Activated CD8-positive, alpha-beta memory T cell treated with anti-CD3 and anti-CD28 coated beads for 4 hours (primary cell): Measurements from ENCODE around the gene RGS7BP.

Experiments
- DNase-seq, 2 donors: peaks; one replicate each; pipeline ENCODE4 v3.0.0-alpha.2; 2020; ENCODE audit warnings: low read depth in 2 of 2

The RGS7BP gene

DNA sequence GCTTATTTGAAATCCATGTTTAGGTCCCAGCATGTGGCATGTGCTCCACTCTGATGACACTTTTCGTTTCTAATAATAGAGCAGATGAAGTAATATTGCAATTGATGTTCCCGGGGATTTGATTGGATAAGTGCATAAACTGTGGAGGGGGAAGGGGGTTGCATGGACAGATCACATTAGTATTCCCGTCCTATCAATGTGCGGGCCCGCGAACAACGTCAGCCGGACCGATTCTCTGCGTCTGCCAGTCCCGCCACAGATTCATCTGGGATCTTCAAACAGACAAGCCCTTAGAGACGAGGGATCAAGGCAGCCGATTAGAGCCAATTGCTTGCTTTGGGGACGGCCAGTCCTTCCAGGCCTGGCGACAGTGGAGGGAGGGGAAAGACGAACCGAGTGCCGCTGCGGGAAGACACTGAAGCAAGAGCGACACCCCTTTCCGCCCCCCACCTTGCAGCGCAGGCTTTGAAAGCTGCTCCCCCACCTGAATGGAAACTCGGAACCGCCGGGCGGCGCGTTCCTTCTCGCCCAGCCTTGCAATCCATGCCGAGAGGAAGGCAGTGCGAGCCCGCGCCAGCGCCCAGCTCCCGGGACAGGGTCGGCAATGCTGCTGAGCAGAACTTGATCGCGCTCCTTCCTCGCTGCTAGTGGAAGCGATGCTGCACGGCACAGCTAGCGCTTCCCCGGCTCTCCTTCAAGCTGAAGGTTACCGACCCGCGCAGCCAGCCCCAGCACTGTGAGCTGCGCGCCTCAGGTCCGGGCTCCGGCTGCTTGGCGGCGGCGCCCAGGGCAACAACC lies at the start of gene RGS7BP:
Gene RGS7BP (plus strand): TSS at position 247 of the 798 bp plus-strand sequence. CDS start 610 bp downstream, outside the sequence.
- DNase-seq, result no peak

DNA sequence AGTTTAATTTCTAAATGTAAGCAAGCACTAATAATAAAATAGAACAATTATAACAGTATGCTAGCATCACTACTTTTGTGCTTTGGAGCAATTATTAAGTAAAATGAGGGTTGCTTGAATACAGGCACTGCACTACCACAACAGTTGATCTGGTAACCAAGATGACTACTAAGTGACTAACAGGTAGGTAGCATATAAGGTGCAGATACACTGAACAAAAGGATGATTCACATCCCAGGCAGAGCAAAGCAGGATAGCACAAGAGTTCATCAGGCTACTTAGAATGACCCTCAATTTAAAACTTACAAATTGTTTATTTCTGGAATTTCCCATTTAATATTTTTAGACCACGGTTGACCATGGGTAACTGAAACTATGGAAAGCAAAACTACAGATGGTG lies 48.0 kb upstream of the RGS7BP start:
- no peak for DNase-seq

DNA sequence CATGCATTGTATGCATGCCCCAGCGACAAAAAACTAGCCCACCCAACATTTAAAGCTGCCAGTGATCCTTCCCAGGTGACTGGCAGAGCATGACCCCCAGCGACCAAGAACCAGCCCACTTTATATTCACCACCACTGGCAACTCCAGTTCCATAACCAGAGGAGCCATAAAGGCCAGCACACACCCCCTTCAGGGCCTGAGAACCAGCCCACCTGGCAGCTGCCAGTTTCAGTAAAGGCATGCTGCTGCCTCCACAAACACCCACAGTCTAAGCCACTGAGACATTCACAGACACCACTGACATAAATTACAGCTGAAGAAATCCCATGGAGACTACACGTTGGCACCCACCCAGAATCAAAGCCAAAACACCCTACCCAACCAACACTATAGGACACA lies 46.9 kb upstream of the RGS7BP start:
- no peak for DNase-seq

DNA sequence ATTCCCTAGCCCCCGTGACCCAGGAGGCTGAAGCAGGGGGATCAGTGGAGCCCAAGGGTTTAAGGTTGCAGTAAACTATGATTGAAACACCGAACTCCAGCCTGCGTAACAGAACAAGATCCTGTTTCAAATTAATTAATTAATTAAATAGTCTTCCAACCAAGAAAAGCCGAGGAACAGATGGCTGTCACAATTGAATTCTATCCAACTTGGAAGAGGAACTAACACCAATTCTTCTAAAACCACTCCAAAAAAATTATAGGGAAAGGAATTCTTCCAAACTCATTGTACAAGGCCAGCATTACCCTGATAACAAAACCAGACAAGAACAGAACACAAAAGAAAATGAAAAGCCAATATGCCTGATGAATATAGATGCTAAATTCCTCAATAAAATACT lies 43.4 kb upstream of the RGS7BP start:
- DNase-seq, result no peak

DNA sequence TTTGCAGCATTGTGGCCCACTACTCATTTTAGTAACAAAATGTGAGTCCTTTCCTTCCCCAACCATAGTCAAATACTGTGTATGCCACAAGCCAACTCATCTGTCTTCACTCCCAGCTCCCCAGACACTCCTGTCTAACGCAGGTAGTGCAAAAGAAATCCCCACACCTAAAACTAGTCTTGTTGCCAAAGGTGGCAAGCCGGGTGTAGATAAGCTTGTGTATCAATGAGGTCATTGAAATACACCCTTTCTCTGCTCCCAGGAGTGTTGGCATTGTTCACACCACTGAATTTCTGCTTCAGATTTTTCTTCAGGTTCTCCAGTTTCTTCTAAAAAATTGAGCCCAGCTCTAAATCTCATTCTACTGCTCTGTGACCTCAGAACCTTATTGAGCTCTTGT lies 19.7 kb upstream of the RGS7BP start:
- no peak for DNase-seq

DNA sequence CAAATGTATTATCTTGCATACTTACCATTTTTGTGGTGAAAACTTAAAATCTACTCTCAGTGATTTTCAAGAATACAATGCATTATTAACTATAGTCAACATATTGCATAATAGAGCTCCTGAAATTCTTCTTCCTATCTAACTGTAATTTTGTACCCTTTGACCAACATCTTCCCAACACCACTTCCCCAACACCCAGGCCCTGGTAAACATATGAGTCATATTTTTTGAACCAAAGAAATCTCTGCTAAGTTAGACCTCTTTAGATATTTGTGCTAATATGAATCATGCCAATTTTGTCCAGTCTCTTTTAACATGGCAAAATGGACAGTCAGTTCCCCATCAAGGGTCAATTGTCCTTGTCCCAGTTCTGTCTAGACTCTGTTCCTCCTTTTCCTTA lies 18.5 kb upstream of the RGS7BP start:
- no peak for DNase-seq

DNA sequence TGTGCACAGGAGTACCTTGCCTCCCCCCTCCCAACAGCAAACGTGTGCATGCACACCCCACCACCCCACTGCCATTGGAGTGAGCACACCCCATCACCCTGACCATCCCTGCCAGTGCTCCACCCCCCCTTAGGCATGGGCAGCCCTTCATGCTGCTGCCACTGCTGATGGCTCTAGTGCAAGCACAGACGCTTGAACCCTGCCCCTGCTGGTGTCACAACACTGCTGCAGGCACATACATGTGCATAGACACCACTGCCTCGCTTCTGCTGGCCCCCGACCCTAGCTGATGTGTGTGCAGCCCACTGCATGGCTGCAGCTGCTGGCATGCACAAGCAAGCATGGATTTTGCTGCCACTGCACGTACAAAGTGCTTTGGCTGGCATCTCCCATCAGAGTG lies 16.0 kb upstream of the RGS7BP start:
- DNase-seq, result no peak

DNA sequence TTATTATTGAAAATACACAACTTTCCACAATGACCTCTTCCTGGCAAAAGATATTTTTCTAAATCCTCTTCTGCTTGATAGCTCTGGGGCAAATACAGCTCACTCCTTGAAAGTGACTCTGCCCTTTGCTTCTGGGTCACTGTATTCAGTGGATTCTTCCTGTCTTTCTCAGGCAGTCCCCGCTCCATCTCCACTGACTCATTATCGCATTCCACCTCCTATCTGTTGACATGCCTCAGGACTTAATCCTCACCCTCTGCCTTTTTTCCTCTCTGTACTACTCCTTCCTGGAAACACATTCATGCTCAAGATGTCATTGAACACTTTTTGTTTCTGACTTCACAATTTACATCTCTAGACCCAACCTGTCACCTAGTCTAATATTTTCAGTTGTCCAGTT lies 8.4 kb upstream of the RGS7BP start:
- DNase-seq, result no peak

DNA sequence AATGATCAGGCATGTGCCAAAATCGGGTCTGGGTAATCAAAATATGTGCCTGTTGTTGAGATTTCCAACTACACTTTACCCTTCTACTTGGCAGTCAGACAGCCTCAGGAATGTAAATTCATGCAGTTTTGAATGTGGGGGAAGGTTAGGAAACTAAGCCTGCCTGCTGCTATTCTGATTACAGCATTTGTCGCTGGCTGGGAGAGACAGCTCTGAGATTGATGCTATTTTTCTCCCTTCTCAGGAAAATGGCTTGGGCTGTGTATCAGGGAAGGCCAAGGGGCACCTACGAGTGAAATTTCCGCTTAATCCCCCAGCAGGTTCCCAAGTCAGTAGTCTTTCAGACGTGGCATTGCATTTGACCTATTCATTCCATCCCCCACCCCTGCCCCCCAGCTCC lies 3.6 kb upstream of the RGS7BP start:
- DNase-seq, result no peak

DNA sequence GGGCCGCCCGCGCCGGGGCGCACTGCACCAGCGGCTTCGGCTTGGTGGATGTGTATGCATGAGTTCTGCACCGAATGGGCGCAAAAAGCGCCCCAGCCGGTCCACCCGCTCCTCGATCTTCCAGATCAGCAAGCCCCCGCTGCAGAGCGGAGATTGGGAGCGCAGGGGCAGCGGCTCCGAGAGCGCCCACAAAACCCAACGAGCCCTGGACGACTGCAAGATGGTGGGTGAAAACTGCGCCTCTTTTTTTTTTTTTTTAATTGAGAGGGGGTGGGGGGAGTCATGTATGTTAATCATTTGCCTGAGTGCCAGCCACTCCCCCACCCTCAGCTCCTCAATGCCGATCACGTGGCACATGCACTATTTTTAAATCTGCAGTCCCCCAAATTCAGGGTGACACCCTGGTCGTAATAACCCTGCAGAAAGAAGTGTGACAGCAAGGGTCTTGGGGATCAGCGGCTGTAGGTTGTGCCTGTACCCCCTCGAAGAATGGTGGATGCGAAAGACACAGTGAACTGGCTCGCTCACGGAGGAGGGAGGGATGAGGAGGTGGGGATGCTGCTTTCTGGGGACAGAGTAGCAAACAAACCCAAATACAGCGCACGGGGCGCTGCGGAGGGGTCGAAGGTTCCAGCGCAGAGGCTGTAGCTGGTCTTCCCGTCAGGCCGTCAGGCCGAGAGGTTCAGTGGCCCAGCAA lies 900 bp downstream of the RGS7BP start:
- DNase-seq, result no peak

DNA sequence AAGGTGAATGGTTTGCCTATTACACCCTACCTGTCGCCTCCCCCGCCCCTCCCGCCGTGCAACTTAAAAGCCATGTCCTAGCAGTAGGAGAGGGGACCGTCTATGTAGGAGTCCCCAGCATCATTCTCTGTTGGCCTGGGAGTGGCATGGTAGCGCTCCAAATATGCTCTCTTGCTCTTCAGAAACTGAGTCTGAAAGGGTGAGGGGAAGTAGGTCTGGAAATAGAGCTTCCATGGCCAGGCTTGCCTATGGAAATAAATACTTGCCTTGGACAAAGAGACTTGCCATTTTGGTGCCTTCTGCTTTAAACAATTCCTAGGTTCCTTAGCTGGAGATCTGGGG lies 1.4 kb downstream of the RGS7BP start:
- DNase-seq, result no peak

DNA sequence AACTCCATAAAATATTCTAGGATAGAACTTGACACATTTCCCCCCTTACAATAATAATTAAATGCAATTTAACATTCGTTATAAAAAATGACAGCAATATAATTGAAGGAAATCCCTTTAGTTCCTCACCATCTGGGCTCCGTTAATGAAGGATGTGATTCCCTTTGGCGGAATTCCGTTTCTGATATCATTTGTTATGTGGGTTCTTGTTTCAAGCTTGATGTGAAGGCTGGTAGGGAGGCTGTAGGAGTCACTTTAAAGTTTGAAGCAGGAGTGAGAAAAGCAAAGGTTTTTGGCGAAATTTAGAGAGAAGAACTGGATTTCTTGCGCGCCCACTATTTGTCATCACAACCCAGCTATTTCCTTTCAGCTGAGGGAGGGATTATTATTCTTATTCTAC lies 4.0 kb downstream of the RGS7BP start:
- no peak for DNase-seq

DNA sequence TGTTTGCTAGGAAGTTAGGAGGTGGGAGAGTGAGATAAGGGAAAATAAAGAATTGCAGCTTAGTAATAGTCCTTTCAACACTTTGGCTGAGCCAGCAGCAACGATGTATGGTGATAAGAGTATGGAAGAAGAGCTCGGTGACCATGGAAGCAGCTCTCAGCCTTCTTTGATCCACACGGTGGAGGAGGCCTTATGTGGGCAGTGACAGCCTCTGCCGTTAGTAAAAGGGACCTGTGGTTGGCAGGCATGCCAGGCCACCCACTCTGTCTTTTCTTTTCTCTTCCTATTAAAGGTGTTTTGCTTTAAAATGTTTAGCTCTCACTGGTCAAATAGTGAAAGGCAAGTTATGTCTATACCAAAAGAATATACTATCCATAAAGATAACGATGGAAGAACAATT lies 7.7 kb downstream of the RGS7BP start:
- no peak for DNase-seq

DNA sequence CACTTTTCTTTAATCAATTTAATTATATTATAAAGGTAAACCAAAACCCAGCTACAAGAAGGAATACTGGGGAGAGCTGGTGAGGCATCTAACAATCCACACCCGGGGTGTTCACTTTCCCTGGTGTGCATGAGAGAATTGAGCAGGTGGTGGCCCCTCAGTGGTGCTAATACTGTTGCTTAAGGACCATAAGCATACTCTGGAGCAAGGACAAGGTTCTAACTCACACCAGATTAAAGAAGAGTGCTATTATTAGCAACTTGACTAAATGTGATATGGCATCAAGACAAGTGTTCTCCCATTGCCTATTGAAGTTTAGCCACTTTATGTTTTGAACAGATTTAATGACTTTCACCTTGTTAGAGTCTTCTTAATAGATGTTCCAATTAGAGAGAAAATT lies 8.8 kb downstream of the RGS7BP start:
- DNase-seq, result no peak

DNA sequence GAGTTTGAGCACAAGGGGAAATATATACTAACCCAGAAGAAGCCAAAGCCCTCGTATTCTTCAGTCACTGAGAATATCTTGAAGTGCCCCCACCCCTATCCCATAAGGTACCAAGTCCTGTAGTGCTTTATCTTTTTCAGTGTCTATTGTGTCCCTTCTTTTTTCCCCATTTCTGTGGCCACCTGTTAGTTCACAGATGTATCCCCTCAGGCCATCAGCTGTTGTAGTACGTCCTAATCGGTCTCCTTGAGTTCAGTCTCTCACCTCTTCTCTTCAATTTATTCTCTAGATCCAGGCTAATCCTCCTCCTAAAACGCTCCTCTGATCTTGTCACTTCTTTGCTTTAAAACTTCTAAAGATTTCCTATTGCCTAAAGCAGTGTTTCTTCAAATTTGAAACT lies 10.4 kb downstream of the RGS7BP start:
- no peak for DNase-seq

DNA sequence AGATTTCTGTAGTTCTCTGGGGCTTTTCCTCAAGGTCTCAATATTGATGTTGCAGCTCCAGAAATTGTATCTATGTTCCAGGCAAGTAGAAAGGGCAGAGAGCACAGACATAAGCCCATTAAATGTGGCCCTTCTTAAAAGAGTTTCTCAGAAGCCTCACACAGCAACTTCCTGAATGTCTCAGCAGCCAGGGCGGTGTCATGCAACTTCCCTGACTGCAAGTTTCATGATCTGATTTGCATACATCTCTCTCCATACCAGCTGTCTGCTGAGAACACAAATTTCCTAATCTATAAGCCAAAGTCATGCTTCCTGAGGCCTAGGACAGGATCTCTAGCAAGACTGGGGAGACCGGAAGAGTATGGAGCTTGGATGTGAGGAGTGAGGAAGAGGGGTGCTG lies 13.0 kb downstream of the RGS7BP start:
- DNase-seq, result no peak

DNA sequence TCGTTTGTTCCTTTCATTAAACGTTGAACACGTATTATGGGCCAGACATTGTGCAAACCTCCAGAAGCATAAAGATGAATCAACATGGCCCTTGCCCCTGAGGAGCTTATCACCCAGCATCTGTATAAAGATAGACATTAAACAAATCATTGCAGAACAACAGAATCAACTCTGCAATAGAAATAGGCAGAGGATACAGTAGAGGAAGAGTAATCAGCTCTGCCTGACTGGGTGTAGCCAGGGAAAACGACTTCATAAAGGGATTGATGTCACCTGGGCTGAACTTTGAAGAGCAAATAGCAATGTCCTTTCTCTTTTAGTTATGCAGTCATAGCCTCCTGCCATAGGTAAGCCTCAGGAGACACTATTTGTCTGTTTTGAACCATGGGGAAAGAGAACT lies 13.4 kb downstream of the RGS7BP start:
- DNase-seq, result no peak

DNA sequence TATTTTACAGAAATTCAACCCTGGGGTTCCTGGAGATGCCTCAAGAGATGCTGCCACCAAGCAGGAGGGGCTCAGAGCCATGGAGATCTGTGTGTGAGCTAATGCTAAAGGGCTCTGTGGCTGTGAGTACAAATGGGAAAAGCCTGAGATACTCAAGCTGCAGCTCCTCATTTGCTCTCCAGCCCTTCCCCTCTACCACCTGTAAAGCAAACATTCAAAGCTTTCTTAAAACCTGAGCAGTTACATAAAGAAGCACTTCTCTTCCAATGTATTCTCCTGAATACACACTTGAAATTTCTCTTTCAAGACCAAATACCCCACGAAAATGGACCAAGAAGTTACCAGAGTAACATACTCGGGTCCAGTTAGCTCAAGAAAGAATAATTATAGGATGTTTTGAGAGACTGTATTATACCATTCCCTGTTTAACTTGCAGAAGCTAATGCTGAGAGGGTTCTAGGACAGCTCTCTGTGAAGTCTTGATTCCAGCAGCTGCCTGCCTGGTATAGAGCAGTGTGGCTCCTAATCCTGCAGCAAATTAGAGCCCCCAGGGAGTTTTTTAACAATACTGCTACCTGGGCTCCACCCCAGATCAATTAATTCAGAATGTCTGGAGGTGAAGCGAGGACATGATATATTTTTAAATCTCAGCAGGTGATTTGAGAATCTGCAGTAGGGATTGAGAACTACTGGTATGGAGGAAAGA lies 21.1 kb downstream of the RGS7BP start:
- DNase-seq, result no peak

DNA sequence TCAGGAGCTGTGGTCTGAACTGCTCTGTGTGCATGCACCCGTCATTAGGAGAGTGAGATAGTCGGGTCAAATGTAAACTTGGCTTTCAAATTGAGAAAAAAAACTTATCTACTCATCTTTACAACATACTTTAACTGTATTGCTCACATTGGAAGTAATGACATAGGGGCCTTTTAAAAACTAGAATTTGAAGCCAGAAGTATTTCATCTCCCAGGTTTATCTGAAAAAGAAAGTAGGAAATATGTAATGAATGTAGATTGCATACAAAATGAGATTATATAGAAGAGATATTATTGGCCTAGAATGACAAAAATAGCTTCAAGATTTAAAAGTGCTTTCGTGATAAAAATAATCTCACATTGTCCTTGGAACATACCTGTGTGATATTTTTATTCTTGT lies 24.3 kb downstream of the RGS7BP start:
- DNase-seq, result no peak

DNA sequence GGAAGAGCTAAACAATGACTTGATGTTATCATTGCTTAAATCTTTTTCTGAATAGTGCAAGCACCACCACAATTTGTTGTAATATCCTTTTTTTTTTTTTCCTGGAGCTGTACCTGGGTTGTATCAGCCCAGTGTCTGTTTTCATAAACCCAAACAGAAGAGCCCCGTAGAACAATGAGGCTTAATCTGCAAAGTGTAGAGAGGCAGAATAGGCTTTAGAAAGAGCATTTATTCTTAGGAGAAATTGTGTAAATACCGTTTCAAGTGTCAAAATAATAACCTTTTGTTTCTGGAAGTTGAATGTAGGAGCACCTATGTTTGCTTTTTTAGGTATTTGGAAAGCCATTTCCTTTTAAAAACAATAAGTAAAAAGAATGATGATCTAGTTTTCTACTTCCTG lies 26.4 kb downstream of the RGS7BP start:
- no peak for DNase-seq

DNA sequence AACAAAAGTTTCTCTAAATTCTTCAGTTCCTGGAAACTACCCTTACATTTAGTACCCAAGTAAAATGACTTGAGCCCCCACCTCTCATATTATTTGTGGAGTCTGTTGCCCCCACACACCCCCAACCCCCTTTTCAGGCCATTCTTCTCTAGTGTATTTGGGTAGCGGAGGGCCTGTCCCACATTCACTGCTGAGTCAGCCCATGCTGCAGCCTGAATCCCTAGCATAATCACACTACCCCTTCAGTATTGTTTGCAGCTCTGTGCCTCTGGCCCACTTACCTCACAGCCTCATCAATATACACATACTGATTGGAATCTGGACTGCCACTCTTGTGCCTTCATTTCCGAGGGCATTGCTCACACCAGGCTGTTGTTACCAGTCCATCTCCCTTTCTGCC lies 26.8 kb downstream of the RGS7BP start:
- no peak for DNase-seq

DNA sequence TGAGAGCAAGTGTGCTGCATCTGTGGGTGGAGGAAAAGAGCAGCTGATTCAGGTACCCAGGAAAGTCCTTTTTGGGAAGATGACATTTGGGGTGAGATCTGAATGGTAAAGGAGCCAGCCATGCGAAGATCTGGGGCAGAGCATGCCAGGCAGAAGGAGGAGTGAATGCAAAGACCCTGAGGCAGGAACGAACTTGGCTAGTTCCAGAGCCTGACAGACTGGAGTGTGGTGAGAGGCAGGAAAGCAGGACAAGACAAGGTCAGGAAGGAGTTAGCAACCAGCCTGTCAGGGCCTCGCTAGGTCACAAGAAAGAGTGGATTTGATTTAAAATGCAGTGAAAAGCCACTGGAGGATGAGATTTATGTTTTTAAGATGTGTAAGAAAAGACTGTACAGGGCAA lies 28.2 kb downstream of the RGS7BP start:
- DNase-seq, result no peak

DNA sequence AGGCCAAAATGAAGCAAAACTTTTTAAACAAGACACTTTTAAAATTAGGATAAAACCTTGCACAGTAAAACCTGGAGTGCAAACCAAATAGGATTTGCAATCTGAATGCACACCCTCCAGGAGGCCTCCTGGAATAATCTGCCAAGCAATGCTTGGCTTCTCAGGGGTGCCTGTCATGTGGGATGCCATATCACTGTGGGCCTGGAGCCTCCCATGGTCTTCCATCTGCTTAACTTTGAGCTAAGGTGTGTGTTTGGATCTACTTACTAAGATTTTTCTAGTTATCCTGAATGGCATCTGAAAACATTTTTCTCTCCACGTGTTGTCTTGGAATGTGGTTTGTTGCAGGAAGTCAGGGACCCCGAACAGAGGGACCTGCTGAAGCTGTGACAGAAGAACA lies 52.1 kb downstream of the RGS7BP start:
- DNase-seq, result no peak
